ENCODE measurements around the gene FRYL.
A peak's percentile ranks its signal among the peaks of the same experiment; 100 is the strongest.

The FRYL gene

GRCh38 chr4:48557478-48557877, 222.6 kb downstream of the FRYL start:
- no peak for DNase-seq (ENCODE audit: low read depth in 2 of 2)

DNA sequence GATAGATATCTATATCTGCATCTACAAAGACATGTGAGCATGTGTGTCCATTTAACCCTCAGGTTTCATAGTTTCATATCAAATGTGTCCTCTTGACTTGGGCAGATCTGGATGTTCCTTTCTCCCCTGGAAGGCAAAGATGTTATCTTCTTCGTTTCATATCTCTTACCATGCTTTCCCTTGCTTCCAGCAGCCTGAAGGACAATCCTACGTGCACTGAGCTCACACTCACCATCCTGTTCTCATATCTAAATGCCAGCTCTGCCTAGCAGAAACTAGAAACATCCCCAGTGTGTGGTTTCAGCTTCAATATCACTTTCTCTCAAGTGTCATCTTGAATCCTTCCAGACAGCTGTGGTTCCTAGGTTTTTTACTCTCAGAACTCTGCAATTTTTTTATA, 223.8 kb downstream of the FRYL start:
- no peak for DNase-seq (ENCODE audit: low read depth in 2 of 2)

GRCh38 chr4:48554606-48555005, 225.5 kb downstream of the FRYL start:
- no peak for DNase-seq (ENCODE audit: low read depth in 2 of 2)

- no peak for DNase-seq (ENCODE audit: low read depth in 2 of 2)
Measured at GRCh38 chr4:48553720-48554119, 226.4 kb downstream of the FRYL start.

DNA sequence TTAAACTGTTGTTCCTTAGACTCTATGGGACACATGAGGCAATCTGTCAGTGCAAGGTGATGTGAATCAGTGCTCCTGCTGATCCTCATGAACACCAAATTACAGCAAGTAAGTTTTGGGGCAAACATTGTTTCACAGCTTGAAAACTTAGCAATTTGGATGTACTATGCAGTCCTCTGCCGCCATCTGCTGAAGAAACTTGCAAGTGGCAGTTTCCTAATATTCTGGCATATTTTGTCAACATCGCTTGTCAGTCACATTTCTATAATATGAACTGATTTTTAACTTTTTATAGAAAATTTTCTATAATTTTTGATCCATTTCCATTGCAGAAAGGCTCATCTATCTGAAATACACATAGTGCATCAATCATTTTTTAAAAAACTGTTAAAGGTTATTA, 233.7 kb downstream of the FRYL start:
- peak in 1 of 2 donors; percentile 5 for DNase-seq (ENCODE audit: low read depth in 2 of 2)

- no peak for DNase-seq (ENCODE audit: low read depth in 2 of 2)
Measured at GRCh38 chr4:48543796-48544195, 236.3 kb downstream of the FRYL start.

DNA sequence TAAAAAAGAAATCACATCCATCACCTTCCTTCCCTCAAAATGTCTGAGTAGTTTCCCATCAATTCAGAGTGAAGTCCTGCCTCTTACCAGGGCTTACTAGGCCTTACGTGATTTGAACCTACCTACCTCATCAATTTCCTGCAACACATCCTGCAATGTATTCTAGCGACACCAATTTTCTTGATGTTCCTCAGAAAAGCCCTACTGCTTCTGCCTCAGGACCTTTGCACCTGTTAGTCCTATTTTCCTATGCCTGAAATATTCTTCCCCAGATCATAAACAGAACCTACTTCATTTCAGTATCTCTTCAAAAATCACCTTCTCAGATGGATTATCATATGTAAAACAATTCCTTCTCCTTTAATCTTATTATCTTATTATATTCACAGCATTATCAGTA, 237.2 kb downstream of the FRYL start:
- no peak for DNase-seq (ENCODE audit: low read depth in 2 of 2)

DNA sequence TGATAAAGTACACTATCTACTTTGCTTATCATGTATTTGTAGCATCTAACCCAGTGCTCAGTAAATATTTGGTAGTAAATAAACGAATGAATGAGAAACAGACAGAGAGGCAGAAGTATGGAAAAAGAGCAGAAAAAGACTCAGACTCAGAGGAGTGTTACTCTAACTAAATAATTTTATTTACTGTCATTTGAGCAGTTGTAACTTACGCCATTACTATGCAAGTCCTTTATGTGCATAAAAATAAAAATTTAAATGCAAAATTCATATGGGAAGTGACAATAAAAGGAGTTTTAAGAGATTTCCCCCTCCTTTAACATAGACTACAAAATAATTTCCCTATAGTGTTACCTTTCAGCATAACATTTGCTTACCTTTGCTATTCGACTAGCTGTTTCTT, 240.5 kb downstream of the FRYL start:
- DNase-seq (ENCODE audit: low read depth in 2 of 2) = no peak

GRCh38 chr4:48538358-48538757, 241.7 kb downstream of the FRYL start:
- no peak for DNase-seq (ENCODE audit: low read depth in 2 of 2)

DNA sequence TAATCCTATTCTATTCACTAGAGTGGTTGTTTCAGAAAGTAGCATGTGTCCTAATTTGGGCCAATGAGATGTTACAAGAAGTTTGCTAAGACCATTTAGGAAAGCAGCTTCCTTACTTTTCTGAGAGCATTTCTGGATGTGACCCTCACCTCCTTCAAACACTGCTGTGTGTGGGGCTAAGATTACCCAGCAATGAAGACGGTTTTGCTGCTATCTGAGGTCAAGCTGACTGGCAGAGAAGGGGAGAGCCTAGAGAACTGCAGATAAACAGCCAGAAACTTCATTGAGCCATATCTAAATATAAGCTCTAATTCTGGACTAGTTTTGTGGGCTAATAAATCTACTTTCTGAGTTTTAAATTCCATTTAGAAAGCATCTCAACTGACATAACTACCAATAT, 253.7 kb downstream of the FRYL start:
- DNase-seq (ENCODE audit: low read depth in 2 of 2) = no peak

DNA sequence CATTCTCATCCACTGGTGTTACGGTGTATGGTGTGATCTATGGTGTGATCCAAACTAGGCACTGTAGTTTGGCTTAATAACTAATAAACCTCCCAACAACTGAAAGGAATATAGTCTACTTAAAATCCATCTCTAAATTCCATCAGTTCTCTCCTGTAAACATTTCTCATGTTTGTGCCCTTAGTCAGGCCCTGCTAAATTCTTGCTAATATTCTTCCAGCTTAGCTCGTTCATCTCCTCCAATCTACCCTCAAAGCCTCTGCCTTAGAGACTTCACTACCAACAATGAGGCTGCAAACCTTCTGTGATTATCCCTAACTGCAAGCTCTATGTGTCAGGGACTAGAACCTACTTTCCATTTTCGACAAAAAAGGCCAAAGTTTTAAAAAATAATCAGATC, 261.9 kb downstream of the FRYL start:
- DNase-seq (ENCODE audit: low read depth in 2 of 2) = no peak

- no peak for DNase-seq (ENCODE audit: low read depth in 2 of 2)
Measured at GRCh38 chr4:48509543-48509942, 270.5 kb downstream of the FRYL start.

GRCh38 chr4:48506716-48507115, 273.4 kb downstream of the FRYL start:
- DNase-seq (ENCODE audit: low read depth in 2 of 2) = no peak

DNA sequence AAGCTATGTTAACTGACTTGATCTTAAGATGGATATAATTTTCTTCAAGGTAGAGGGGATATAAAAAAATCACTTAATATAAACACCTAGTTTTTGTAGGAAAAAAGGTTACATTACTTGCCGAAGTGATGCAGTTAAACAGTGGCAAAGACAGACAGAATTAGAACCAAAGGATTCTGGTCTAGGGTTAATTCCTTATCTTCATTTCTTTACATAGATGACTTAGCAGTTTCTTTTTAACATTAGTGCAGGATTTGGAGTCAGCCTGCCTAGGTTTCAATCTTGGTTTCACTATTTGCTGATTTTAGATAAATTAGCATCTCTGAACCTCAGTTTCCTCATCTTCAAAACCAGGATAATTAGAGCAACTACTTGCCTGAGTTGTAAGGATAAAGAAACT, 275.7 kb downstream of the FRYL start:
- no peak for DNase-seq (ENCODE audit: low read depth in 2 of 2)

- DNase-seq (ENCODE audit: low read depth in 2 of 2) = no peak
Measured at GRCh38 chr4:48504026-48504330, 276.1 kb downstream of the FRYL start.

DNA sequence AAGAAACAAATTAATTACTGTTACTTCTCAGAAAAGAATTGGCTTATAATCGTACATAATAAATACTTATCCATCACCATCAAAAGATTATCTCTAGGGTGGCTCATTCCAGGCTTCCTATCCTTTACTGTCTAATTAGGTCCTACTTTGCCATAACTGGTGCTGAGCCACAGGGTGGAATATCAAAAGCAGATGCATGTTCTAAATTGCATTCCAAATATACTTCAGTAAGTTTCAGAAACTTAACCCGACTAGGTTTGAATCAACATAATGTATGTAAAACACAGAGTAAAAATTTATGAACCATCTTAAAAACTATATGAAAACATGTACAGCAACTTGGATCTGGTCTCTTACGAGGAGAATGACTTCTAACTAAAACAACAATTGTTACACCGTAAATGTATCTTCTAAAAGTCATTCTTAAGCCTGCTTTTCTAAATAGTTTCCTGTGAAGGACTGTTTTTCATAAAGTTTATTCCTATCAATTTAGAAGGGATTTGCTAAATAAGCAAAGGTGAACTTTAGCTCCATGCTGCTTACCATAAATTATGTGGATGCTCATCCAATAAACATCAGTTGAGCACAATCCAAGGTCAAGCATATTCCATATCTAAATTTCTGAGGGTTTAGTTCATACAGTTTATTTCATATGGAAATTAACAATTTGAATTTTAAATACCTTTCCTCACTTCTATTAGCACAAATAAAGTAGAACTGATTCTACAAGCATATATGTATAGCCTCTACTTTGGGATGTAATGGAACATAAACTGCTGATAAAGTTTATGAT, 276.6 kb downstream of the FRYL start:
- no peak for DNase-seq (ENCODE audit: low read depth in 2 of 2)

DNA sequence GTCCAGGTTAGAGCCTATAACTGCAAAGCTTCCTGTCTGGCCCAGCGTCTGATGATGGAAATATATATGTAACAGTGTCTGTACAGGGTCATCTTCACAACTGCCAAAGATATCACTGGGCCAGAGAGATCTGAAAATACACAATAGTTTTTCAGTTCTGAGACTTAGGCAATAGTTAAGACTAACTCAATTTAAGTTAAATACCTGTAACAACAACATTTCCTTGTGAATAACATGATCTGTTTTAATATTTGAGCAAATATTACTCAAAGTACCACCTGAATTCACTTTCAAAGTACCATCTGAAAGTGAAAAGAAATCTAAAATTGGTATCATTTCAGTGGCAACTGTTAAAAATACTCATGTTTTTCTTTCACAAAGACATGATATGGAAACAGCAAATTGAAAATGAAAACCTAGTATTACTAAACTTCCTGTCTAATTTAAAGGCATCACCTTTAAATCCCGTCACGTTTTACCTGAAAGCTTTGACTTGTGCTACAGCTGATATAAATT, 280.5 kb downstream of the FRYL start:
- DNase-seq (ENCODE audit: low read depth in 2 of 2) = no peak

- no peak for DNase-seq (ENCODE audit: low read depth in 2 of 2)
Measured at GRCh38 chr4:48498895-48499294, 281.2 kb downstream of the FRYL start.

DNA sequence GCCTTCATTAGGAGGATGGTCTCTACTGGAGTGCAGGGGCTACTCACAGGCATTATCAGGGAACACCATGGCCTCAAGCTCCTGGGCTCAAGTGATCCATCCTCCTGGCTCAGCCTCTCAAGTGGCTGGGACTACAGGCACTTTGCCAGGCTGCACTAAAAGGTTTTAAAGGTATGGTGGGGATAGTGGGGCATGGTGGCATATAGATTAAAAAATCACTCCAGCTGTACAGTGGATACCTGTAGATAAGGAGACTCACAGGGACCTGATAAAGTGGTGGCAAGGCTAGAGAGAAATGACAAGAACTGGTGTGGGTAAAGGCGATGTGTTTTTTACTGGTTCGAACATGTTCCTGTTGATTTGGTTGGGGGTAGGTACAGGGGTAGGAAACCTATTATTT, 284.1 kb downstream of the FRYL start:
- DNase-seq (ENCODE audit: low read depth in 2 of 2) = no peak

DNA sequence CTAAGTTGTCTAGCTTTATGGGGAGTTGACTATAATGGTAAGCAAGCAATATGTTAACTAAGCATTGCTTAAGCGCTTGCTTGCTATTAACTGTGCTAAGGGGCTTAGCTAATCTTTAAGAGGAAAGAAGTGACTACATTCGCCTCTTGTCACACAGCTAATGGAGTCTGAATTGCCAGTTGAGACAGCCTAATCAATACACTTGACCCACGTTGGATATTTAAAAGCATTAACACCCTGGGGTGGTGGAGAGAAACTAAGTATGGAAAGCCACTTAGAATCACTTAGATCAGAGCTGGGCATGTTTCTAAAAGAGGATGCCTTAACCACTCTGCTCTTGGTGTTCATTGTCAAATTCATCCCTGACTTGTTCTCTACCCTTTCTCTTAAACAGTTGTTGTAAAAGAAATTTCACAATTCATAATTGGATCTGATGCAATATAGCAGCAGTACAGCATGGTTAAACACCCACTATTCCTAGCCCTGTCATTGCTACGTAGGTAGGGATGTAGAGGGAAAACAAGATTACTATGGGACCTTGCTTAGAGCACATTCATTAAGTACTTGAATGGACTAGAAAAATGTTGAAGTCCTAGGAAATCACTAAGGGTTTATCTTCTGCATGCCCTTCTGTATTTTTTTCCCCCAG, 286.5 kb downstream of the FRYL start:
- no peak for DNase-seq (ENCODE audit: low read depth in 2 of 2)

DNA sequence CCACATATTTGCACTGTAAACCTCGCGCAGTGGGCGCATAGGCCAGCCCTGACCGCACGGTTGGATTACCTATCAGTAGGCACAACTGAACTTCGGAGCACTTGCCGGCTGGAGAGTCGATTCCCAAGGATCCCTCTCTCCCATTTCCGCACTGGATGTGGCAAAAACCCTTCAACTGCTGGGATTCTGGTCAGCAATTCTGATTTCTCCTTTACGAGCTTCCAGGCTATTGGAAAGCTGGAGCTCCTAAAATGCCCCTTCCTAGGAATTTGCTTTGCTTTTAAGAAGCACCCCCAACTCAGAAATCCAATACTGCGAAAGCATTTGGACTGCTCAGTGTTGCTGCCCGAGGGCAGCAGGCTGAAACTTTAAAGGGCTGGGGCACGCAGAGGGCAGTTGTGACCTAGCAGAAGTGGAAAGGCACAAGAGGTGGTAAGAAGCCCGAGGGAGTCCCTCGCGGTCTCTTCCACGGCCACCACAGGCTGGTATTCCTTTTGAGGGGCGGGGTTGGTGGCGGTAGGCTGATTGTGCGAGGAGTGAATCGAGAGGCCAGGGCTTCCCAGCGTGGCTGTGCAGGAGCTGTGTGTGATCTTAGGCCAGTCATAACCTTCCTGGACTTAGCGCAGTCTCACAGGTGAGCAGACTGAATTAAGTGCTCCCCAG, 288.4 kb downstream of the FRYL start:
- DNase-seq (ENCODE audit: low read depth in 2 of 2) = no peak

DNA sequence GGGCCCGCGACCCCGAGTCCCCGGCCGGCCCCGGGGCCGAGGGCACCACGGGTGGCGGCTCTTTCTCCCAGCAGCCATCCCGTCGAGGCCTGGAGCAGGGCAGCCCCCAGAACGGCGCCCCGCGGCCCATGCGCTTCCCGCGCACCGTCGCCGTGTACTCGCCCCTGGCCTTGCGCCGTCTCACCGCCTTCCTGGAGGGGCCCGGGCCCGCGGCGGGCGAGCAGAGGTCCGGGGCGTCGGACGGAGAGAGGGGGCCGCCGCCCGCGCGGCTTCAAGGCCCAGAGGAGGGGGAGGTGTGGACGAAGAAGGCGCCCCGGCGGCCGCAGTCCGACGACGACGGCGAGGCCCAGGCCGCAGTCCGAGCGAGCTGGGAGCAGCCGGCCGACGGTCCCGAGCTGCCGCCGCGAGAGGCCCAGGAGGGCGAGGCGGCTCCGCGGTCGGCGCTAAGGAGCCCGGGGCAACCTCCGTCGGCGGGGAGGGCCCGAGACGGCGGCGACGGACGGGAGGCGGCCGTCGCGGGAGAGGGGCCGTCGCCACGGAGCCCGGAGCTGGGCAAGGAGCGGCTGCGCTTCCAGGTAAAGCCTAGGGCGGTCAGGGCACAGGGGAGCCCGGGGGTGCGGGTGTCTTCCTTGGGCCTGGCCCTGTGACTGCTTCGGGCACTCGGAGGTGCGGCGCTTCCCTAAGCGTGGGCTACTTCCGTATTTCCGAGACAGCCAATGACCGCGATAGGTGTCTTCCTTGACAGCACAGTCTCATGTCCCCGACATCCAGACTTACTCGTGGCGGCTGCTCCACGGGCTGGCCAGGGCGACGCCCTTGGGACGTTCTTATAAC, 289.2 kb downstream of the FRYL start:
- DNase-seq (ENCODE audit: low read depth in 2 of 2) = no peak

Measured in stimulated activated CD4-positive, alpha-beta T cell treated with anti-CD3 and anti-CD28 coated beads, Interleukin-15, amount 100 ng/mL, for 48 hours (primary cell).